ENCODE data around the gene SPEM1.

DNA sequence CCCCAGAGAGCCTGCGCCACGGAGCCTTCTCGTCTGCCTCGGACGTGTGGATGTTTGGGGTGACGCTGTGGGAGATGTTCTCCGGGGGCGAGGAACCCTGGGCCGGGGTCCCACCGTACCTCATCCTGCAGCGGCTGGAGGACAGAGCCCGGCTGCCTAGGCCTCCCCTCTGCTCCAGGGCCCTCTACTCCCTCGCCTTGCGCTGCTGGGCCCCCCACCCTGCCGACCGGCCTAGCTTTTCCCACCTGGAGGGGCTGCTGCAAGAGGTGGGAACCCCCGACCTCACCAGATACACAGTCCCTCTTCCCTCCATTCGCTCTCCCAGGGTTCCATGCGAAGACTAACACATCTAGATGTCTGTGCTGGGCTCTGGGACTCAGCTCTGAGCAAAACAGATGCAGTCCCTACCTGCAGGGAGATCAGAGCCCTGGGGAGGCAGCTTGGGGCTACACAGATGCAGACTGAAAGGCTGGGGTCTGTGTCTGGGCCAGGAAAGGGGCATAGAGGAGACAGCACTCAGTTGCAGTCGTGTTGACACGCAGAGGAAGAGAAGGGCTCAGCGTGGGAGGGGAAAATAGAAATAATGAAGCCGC, 35.5 kb upstream of the SPEM1 start:
- TF ChIP-seq POLR2AphosphoS5 (IDR thresholded peaks at IDR 0.05; ENCODE audit: low read depth, low read length) = no peak
- TF ChIP-seq POU2F2 (IDR thresholded peaks at IDR 0.05; ENCODE audit: low read depth, low read length) = no peak
- TF ChIP-seq POLR2A (IDR thresholded peaks at IDR 0.05; ENCODE audit: low read depth, low read length) = no peak
- no peak for TF ChIP-seq SPI1 (IDR thresholded peaks at IDR 0.05; ENCODE audit: low read depth, low read length)

All from GM12891 (cell line).